T-helper 2 cell treated with Interferon-gamma antibody and Interleukin-4, amounts not matched to agents 100 ng/mL and 5 ng/mL, for 36 hours (primary cell): ENCODE measurements around the gene LNP1. TPM values are rescaled to one million over a fixed set of nuclear protein-coding genes. Genes with fewer than 3 reads are reported as not detected.
"Not testable (repeated sequence)": the region's sequence is repeated elsewhere in the genome, so short reads cannot be mapped to it uniquely, and the experiment has no call there.

Source experiments
- intact Hi-C: fragments of 100-400 bp; cut with micrococcal nuclease; formaldehyde crosslinking; loops from one replicate; pipeline ENCODE4 v1.15.1; 2023
- total RNA-seq: library from RNA; stranded (reverse); gene quantifications from 2 replicates; pipeline ENCODE4 v1.2.3, GENCODE V29; 2022

The LNP1 gene
- total RNA-seq, 1 donor from 2014 or later = 1.8 TPM

GRCh38 chr3:100426067-100426682 is 24.8 kb downstream of the LNP1 start:
- intact Hi-C loops = no loop called here

- intact Hi-C loops = no loop called here
Observed at GRCh38 chr3:100427699-100428098, 26.4 kb downstream of the LNP1 start.

- intact Hi-C loops = no loop called here
Observed at GRCh38 chr3:100429187-100429716, 27.9 kb downstream of the LNP1 start.

GRCh38 chr3:100436951-100437350 is 35.6 kb downstream of the LNP1 start:
- intact Hi-C loops = no loop called here

GRCh38 chr3:100437721-100438622 is 36.6 kb downstream of the LNP1 start:
- intact Hi-C loops = no loop called here

GRCh38 chr3:100438623-100438974 is 37.3 kb downstream of the LNP1 start:
- intact Hi-C loops = no loop called here

GRCh38 chr3:100440895-100441294 is 39.6 kb downstream of the LNP1 start:
- intact Hi-C loops = no loop called here

- intact Hi-C loops = no loop called here
Observed at GRCh38 chr3:100443690-100444089, 42.4 kb downstream of the LNP1 start.

GRCh38 chr3:100447067-100447466 is 45.7 kb downstream of the LNP1 start:
- intact Hi-C loops = not testable (repeated sequence)

- intact Hi-C loops = no loop called here
Observed at GRCh38 chr3:100448079-100448478, 46.7 kb downstream of the LNP1 start.

- intact Hi-C loops = no loop called here
Observed at GRCh38 chr3:100449214-100449613, 47.9 kb downstream of the LNP1 start.

GRCh38 chr3:100454677-100455076 is 53.3 kb downstream of the LNP1 start:
- intact Hi-C loops = no loop called here

- intact Hi-C loops = no loop called here
Observed at GRCh38 chr3:100455841-100456550, 54.7 kb downstream of the LNP1 start.

GRCh38 chr3:100456745-100457144 is 55.4 kb downstream of the LNP1 start:
- intact Hi-C loops = no loop called here

GRCh38 chr3:100457811-100458210 is 56.5 kb downstream of the LNP1 start:
- intact Hi-C loops = no loop called here

GRCh38 chr3:100458814-100459213 is 57.5 kb downstream of the LNP1 start:
- intact Hi-C loops = no loop called here

- intact Hi-C loops = loop anchor here (1.0 to 10.0 kb wide), 3 partner anchors 127 to 332 kb away; no protein-coding TSS in a partner anchor
Observed at GRCh38 chr3:100463002-100463401, 61.7 kb downstream of the LNP1 start.

GRCh38 chr3:100463646-100464155 is 62.4 kb downstream of the LNP1 start:
- intact Hi-C loops = loop anchor here (1.0 to 10.0 kb wide), 3 partner anchors 127 to 331 kb away; no protein-coding TSS in a partner anchor

GRCh38 chr3:100465892-100466777 is 64.8 kb downstream of the LNP1 start:
- intact Hi-C loops = loop anchor here (10.0 kb wide), 2 partner anchors 151 to 329 kb away; no protein-coding TSS in a partner anchor

GRCh38 chr3:100467133-100467532 is 65.8 kb downstream of the LNP1 start:
- intact Hi-C loops = loop anchor here (10.0 kb wide), 2 partner anchors 152 to 328 kb away; no protein-coding TSS in a partner anchor
